Activated naive CD8-positive, alpha-beta T cell (primary cell): ENCODE data around the gene CD52.
"Not testable (repeated sequence)": the region's sequence is repeated elsewhere in the genome, so short reads cannot be mapped to it uniquely, and the experiment has no call there.

Experiments used
- H3K27ac Mint-ChIP-seq: one replicate; pipeline ENCODE4 v1.8.0; 2021; ENCODE audit warnings: mixed read lengths
- H3K27me3 Mint-ChIP-seq: one replicate; pipeline ENCODE4 v1.8.0; 2021; ENCODE audit warnings: mixed read lengths
- H3K36me3 Mint-ChIP-seq: one replicate; pipeline ENCODE4 v1.8.0; 2021; ENCODE audit warnings: mixed read lengths
- H3K4me1 Mint-ChIP-seq: one replicate; pipeline ENCODE4 v1.8.0; 2021; ENCODE audit warnings: low read depth, mixed read lengths
- H3K4me3 Mint-ChIP-seq: one replicate; pipeline ENCODE4 v1.8.0; 2021; ENCODE audit warnings: mild to moderate bottlenecking, mixed read lengths
- H3K9me3 Mint-ChIP-seq: one replicate; pipeline ENCODE4 v1.8.0; 2021; ENCODE audit warnings: low read depth, mixed read lengths

CD52 gene

DNA sequence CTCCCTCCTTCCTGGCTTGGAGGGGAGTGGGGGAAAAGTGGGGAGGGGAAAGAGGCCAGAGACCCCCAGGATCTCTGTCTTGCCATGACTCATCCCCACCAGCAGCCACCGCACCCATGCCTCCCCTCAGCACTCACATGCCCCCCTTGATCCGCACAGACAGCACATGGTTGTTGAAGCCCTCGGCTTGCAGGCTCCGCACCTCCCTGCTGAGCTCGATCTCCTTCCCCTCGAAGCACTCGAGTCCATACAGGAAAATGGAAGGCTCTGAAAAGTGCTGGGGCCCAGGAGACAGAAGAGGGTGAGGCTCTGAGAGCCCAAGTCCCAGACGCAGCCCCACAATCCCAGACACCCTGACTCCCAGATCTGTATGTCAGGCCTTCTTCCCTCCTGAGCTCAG lies 10.8 kb downstream of the CD52 start:
- H3K27ac Mint-ChIP-seq = no peak overlapping the region
- no peak overlapping the region for H3K4me3 Mint-ChIP-seq
- no peaks in the 10 kb centered on the region for H3K36me3 Mint-ChIP-seq
- no peaks in the 10 kb centered on the region for H3K27me3 Mint-ChIP-seq
- no peaks in the 10 kb centered on the region for H3K9me3 Mint-ChIP-seq
- peaks cover 2% of the 10 kb centered on the region for H3K4me1 Mint-ChIP-seq

DNA sequence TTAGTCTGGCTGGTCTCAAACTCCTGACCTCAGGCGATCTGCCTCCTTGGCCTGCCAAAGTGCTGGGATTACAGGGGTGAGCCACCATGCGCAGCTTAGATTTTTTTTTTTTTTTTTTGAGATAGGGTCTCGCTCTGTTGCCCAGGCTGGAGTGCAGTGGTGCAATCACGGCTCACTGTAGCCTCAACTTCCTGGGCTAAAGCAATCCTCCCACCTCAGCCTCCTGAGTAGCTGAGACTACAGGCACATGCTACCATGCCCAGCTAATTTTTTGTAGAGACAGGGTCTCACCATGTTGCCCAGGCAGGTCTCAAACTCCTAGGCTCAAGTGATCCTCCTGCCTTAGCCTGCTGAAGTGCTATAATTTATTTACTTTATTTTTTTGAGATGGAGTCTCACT lies 11.6 kb downstream of the CD52 start:
- not testable (repeated sequence) for H3K9me3 Mint-ChIP-seq, H3K27me3 Mint-ChIP-seq, H3K4me3 Mint-ChIP-seq, H3K36me3 Mint-ChIP-seq, H3K27ac Mint-ChIP-seq, H3K4me1 Mint-ChIP-seq

DNA sequence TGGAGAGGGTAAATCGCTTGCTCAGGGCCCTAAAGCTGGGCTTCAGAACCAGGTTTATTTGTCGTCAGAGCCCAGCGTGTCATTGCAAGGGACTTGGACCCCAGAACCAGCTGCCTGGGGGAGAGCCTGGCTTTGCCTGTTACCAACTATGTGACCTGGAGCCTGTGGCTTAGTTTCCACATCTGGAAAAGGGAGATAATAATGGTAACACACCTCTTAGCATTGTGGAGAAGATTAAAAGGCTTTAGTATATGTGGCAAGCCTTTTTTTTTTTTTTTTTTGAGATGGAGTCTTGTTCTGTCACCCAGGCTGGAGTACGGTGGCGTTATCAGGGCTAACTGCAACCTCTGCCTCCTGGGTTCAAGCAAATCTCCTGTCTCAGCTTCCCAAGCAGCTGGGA lies 12.5 kb downstream of the CD52 start:
- no peaks in the 10 kb centered on the region for H3K9me3 Mint-ChIP-seq
- H3K4me1 Mint-ChIP-seq = peaks cover 2% of the 10 kb centered on the region
- H3K27me3 Mint-ChIP-seq = no peaks in the 10 kb centered on the region
- H3K4me3 Mint-ChIP-seq = no peak overlapping the region
- H3K36me3 Mint-ChIP-seq = no peaks in the 10 kb centered on the region
- H3K27ac Mint-ChIP-seq = no peak overlapping the region

DNA sequence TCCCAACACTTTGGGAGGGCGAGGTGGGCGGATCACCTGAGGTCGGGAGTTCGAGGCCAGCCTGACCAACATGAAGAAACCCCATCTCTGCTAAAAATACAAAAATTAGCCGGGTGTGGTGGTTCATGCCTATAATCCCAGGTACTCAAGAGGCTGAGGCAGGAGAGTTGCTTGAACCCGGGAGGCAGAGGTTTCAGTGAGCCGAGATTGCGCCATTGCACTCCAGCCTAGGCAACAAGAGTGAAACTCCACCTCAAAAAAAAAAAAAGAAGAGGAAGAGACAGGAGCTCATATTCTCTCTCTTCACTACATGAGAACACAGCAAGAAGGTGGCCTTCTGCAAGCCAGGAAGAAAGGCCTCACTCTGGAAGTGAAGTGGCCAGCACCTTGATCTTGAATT lies 15.6 kb downstream of the CD52 start:
- not testable (repeated sequence) for H3K27ac Mint-ChIP-seq
- H3K4me1 Mint-ChIP-seq = peaks cover 11% of the 10 kb centered on the region

DNA sequence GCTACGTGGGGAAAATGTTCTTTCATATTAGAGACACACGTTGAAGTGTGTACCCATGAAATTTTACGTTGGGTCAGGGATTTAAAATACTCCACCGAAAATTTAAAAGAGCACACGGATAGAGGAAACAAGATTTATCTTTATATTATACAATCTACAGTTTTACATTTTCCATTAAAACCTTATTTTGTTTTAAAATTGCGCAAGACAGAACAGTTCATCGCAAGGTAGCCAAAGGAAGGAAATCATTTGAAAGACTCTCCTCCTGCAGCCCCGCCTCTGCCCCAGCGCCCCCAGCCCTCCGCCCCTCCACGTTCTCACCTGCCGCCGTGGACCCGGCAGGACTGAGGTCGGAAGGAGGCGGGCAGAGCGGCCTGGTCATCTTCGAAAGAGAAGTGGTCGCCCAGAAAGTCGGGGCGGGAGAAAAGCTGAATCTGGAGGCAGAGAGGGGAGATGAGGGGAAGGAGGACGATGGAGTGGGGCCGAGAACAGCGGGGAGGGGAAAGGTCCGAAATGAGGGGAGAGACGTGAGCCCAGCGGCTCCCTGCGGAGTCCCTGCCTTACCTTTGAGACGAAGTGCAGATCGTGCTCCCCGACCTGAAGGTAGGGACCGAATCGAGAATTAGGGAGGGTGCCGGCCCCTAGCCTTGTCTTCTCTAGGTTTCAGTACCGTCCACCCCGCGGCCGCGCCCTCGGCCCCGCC lies 18.2 kb downstream of the CD52 start:
- Mint-ChIP-seq H3K4me1 (peaks cover 11% of the 10 kb centered on the region), H3K4me3 (peak overlapping the region; percentile 86), H3K36me3 (no peaks in the 10 kb centered on the region), H3K27me3 (no peaks in the 10 kb centered on the region), H3K27ac (no peak overlapping the region), H3K9me3 (no peaks in the 10 kb centered on the region)

More for the DNA sequence above, 15.6 kb downstream of the CD52 start:
- not testable (repeated sequence) for H3K9me3 Mint-ChIP-seq, H3K4me3 Mint-ChIP-seq, H3K36me3 Mint-ChIP-seq, H3K27me3 Mint-ChIP-seq

DNA sequence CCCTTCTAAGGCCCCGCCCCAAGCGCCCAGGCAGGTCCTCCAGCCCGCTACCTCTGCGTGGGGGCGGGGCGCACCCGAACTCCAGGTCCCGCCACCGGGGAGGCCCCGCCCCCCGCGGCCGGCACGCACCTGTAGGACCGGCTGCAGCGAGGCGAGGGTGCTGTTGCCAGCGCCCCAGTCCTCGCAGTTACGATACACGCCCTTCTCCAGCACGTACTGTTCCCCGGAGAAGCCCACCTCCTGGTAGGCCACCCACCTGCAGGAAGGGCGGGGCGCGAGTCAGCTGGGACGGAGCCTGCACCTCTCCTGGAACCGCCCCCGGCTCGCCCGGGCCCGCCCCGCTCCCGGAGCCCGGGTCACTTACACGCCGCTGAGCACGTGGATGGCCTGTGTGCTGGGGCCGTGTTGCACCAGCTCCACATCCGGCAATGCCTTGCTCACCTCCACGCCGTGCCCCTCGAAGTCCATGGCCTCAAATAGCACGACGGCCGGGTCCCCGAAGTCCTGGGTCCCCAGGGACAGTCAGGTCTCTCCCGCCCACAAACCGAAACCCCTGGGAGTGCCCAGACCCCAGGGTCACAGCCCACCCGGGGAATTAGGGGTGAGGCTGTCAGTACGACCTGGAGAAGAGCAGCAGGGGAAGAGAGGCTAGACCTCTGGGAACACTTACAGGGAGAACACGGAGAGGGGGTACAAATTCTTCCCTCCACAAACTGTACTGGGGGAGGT lies 18.9 kb downstream of the CD52 start:
- H3K27ac Mint-ChIP-seq = no peak overlapping the region
- no peaks in the 10 kb centered on the region for H3K9me3 Mint-ChIP-seq
- H3K4me3 Mint-ChIP-seq = peak overlapping the region; percentile 86
- H3K27me3 Mint-ChIP-seq = no peaks in the 10 kb centered on the region
- H3K4me1 Mint-ChIP-seq = peaks cover 11% of the 10 kb centered on the region
- no peaks in the 10 kb centered on the region for H3K36me3 Mint-ChIP-seq

DNA sequence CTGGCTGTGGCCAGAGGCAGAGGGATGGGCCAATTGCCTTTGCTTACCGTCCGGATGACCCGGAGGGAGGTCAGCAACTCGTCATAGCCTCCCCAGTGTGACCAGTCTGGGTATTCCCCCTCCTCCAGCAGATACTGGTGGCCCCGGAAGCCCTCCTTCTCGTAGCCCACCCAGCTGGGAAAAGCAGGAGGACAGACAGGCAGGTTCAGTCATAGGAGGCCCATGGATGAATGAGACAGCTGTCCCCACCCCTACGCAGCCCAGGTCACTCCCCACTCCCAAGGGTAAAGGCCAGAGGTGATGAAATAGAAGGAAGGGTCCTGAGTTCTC lies 19.4 kb downstream of the CD52 start:
- Mint-ChIP-seq H3K9me3 (no peaks in the 10 kb centered on the region), H3K27ac (no peak overlapping the region), H3K4me1 (peaks cover 11% of the 10 kb centered on the region), H3K4me3 (peak overlapping the region; percentile 54), H3K36me3 (no peaks in the 10 kb centered on the region), H3K27me3 (no peaks in the 10 kb centered on the region)

DNA sequence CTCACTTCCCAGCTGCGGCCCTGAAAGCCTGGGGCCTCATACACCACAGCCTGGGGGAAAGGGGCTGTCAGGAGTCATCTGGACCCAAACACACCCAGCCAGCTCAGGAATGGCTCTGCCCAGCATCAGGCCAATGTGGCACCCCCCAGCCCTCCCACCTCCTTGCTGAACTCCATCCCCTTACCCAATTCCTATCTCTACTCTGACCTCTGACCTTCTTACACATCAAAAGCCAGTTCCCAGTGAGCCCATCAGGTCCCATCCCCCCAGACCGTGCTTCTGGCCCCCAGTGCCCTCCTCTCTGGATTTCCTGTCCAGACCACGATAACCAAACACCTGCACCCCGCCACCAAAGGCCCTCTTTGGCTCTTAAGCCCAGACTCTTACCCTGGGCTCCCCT lies 19.9 kb downstream of the CD52 start:
- Mint-ChIP-seq H3K36me3 (no peaks in the 10 kb centered on the region), H3K4me3 (peak overlapping the region; percentile 5), H3K27ac (no peak overlapping the region), H3K27me3 (no peaks in the 10 kb centered on the region), H3K9me3 (no peaks in the 10 kb centered on the region), H3K4me1 (peaks cover 11% of the 10 kb centered on the region)

DNA sequence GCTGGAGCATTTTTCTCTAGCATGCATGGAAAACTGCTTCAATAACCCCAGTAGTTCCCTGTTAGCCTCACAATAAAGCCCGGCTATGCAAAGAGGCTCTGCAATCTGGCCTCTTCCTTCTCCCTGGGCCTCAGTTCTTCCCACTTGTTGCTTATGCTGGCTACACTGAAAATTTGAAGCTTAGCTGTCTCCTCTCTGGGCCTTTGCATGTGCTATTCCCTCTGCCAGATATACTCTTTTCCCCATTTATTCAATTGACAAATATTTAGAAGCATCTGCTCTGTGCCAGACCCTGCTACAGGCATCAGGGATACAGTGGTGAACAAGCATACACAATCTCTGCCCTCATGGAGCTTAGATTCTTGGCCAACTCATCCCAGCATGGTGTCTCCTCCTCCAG lies 20.9 kb downstream of the CD52 start:
- H3K36me3 Mint-ChIP-seq = no peaks in the 10 kb centered on the region
- no peak overlapping the region for H3K27ac Mint-ChIP-seq
- H3K4me3 Mint-ChIP-seq = no peak overlapping the region
- H3K27me3 Mint-ChIP-seq = no peaks in the 10 kb centered on the region
- peaks cover 11% of the 10 kb centered on the region for H3K4me1 Mint-ChIP-seq
- H3K9me3 Mint-ChIP-seq = no peaks in the 10 kb centered on the region

DNA sequence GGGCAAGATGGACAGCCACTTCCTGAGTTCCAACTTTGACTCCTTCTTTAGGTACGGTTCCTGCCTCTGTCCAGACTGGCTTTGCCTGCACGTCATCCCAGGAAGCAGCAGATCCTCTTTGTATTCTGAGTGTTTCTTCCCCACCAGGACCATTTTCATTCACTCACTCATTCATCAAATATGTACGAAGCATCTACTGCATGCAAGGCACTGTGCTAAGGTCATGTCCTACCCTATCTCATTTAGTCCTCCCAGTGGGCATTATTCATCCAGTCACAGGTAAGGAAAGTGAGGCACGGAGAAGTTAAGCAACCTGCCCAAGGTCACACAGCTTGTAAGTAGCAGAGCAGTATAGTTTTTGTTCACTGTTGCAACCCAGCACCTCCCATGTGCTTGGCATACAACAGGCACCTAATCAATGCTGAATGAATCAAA lies 22.3 kb downstream of the CD52 start:
- H3K4me1 Mint-ChIP-seq = peaks cover 9% of the 10 kb centered on the region
- no peaks in the 10 kb centered on the region for H3K36me3 Mint-ChIP-seq
- H3K27ac Mint-ChIP-seq = no peak overlapping the region
- H3K27me3 Mint-ChIP-seq = no peaks in the 10 kb centered on the region
- H3K9me3 Mint-ChIP-seq = no peaks in the 10 kb centered on the region
- no peak overlapping the region for H3K4me3 Mint-ChIP-seq

DNA sequence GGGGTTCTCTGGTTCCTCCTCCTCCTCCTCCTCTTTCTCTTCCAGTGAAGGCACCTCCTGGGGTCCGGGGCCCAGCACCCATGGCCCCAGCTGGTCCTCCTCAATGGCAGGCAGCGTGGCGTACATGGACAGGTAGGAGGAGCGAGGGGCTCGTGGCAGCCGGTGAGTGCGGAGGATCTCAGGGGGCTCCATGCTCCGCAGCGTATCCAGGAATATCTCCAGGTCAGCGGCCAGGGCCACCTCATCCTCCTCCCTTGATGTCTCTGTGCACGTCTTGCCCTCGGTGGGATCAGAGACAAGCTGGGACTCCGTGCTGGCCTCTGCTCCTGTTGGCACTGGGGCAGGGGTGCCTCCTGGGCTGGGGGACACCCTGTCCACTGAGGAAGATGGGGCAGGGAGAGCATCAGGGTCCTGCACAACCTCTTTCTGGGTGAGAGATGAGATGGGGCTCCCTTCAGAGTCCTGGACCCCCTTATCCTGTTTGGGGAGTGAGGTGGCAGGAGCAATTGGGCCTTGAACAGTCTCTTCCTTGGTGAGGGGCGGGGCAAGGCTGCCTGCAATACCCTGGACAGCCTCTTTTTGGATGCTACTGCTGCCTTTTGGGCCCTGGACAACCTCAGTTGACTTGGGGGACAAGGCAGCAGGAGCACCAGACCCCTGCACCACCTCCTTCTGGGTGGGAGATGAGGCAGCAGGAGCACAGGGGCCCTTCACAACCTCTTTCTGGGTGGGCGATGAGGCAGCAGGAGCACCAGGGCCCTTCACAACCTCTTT lies 26.6 kb downstream of the CD52 start:
- no peaks in the 10 kb centered on the region for H3K4me1 Mint-ChIP-seq
- no peaks in the 10 kb centered on the region for H3K27me3 Mint-ChIP-seq
- no peak overlapping the region for H3K4me3 Mint-ChIP-seq
- H3K9me3 Mint-ChIP-seq = no peaks in the 10 kb centered on the region
- H3K36me3 Mint-ChIP-seq = no peaks in the 10 kb centered on the region
- no peak overlapping the region for H3K27ac Mint-ChIP-seq

DNA sequence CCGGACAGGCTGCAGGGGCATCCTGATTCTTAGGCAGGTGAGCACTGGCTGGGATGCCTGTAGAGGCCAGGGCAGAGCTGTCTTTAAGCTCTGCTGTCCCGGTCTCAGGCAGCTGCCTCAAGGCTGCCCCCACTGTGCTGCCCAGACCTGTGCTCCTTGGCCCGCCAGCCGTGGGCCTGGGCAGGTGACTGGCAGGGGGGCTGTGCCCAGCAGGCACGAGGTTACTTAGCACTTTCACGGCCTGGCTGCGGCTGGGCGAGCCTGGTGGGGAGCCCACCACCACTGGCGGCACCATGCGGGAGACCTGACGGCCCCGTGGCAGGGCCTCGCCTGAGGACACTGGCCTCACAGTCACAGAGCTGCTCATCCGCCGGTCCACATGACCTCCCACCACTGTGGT lies 28.0 kb downstream of the CD52 start:
- Mint-ChIP-seq H3K4me1 (no peaks in the 10 kb centered on the region), H3K4me3 (no peak overlapping the region), H3K36me3 (no peaks in the 10 kb centered on the region), H3K9me3 (no peaks in the 10 kb centered on the region), H3K27ac (no peak overlapping the region), H3K27me3 (no peaks in the 10 kb centered on the region)

DNA sequence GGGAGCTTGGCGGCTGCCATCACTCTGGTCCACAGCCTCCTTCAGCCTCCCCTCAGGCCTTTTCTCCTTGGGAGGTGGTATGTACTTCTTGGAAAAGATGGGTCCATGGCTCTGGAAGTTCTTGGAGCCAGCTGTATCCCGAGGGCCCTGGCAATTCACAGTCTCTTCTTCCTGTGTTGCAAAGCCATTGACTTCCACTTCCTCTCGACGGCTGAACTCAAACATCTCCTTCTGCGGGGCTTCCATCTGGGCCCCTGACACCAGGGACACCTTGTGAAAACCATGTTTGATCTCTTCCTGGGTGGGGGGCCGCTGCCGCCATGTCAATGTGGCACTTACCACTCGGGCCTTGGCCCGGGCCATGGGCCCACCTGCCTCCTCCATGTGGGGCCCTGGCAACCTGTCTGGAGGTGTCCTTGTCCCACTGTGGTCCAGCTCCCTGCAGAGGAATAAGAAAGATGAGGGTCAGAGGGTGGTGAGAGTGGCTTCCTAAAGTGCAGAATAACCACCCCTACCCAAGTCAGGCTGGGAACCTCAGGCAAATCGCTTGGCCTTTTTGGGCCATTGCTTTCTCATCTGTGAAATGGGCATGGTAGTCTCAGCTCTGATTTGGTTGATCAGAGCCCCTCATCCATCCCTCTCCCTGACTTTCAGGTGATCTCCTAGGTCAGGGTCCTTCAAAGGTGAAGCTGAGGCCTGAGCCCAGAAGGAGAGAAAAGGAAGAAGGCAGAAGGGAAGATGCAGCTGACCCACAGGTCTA lies 28.7 kb downstream of the CD52 start:
- Mint-ChIP-seq H3K9me3 (no peaks in the 10 kb centered on the region), H3K27ac (no peak overlapping the region), H3K4me1 (no peaks in the 10 kb centered on the region), H3K27me3 (no peaks in the 10 kb centered on the region), H3K4me3 (no peak overlapping the region), H3K36me3 (no peaks in the 10 kb centered on the region)

DNA sequence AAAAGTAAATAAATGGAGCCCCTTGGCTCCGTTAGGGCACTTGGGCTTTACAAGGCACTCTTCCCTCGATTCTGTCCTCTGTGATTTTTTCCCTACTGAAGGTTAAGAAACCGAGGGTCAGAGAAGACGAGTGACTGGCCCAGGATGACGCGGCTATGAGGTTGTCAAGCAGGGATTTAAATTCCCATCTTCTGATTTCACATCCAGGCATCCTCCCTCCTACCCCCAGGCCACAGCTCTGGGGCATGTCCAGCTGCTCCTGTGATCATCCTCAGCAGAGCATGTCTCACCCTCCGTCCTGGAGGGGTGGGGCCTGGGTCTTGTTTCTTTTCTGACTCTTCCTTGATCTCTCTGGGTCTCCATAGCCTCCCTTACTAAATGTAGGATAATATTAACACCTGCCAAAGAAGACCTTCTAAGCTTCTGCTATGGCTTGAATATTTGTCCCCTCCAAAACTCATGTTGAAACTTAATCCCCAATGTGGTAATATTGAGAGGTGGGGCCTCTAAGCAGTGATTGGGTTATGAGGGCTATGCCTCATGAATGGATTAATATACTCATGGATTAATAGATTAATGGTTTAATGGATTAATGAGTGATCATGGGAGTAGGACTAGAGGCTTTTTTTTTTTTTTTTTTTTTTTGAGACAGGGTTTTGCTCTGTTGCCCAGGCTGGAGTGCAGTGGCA lies 31.6 kb downstream of the CD52 start:
- Mint-ChIP-seq H3K9me3 (no peaks in the 10 kb centered on the region), H3K4me1 (no peaks in the 10 kb centered on the region), H3K27me3 (no peaks in the 10 kb centered on the region), H3K27ac (no peak overlapping the region), H3K36me3 (no peaks in the 10 kb centered on the region), H3K4me3 (no peak overlapping the region)
